GM12878 (cell line): ENCODE measurements around the gene PCP4L1. TPM values are rescaled to one million over a fixed set of nuclear protein-coding genes. Genes with fewer than 3 reads are reported as not detected.
A peak's percentile ranks its signal among the peaks of the same experiment; 100 is the strongest.

Experiments
- ATF7 ChIP-seq: fragments of 450-650 bp; IDR thresholded peaks from 2 replicates; pipeline ENCODE4 v1.6.1; 2016; ENCODE audit warnings: low read depth, mild to moderate bottlenecking
- BACH1 ChIP-seq: fragments of 450-650 bp; IDR thresholded peaks from 2 replicates; pipeline ENCODE4 v1.6.1; 2017; ENCODE audit warnings: mild to moderate bottlenecking, borderline replicate concordance
- BMI1 ChIP-seq: fragments of 450-650 bp; IDR thresholded peaks from 2 replicates; pipeline ENCODE4 v1.6.1; 2016; ENCODE audit warnings: mild to moderate bottlenecking, moderate library complexity, borderline replicate concordance
- CBX5 ChIP-seq: sonication (generic); IDR thresholded peaks from 2 replicates; pipeline ENCODE4 v1.6.1; 2016; ENCODE audit warnings: low read depth, moderate library complexity, mild to moderate bottlenecking, inconsistent platforms
- CREB1 ChIP-seq: IDR thresholded peaks from 2 replicates; pipeline ENCODE4 v1.6.1; 2012; ENCODE audit warnings: low read depth, mild to moderate bottlenecking, inconsistent platforms
- E2F8 ChIP-seq: fragments of 450-650 bp; IDR thresholded peaks from 2 replicates; pipeline ENCODE4 v1.6.1; 2018; ENCODE audit warnings: mild to moderate bottlenecking, low read depth, moderate library complexity; ENCODE audit not compliant: partially characterized antibody
- EP300 ChIP-seq, 2 experiments: fragments of 150-350 bp in 1 of 2; IDR thresholded peaks; 2 replicates each; pipeline ENCODE4 v1.6.1; 2011 to 2012; ENCODE audit warnings: low read depth in 2 of 2, low read length in 2 of 2, borderline replicate concordance in 1 of 2, improper control_type of control experiment in 1 of 2, inconsistent platforms in 1 of 2; ENCODE audit not compliant: control insufficient read depth in 1 of 2
- EZH2 ChIP-seq: IDR thresholded peaks from 2 replicates; pipeline ENCODE4 v1.6.1; 2012; ENCODE audit warnings: low read depth, mild to moderate bottlenecking, control low read depth, inconsistent platforms, low read length, borderline replicate concordance; ENCODE audit not compliant: control insufficient read depth
- FOS ChIP-seq: IDR thresholded peaks from 3 replicates; pipeline ENCODE4 v1.6.1; 2011; ENCODE audit warnings: borderline replicate concordance; ENCODE audit not compliant: insufficient read length; ENCODE audit errors: extremely low read depth
- HDGF ChIP-seq: fragments of 450-650 bp; IDR thresholded peaks from 2 replicates; pipeline ENCODE4 v1.6.1; 2016; ENCODE audit warnings: antibody characterized with exemption
- IKZF1 ChIP-seq: fragments of 450-650 bp; conservative IDR thresholded peaks from 2 replicates; pipeline ENCODE4 v1.6.1; 2017; ENCODE audit warnings: antibody characterized with exemption, mild to moderate bottlenecking
- JUND ChIP-seq: IDR thresholded peaks from 2 replicates; pipeline ENCODE4 v1.6.1; 2012; ENCODE audit warnings: low read depth, mild to moderate bottlenecking, low read length, improper control_type of control experiment, moderate library complexity
- NFIC ChIP-seq: IDR thresholded peaks from 2 replicates; pipeline ENCODE4 v1.6.1; 2012; ENCODE audit warnings: low read depth, mild to moderate bottlenecking, inconsistent platforms, low read length, moderate library complexity
- SIX5 ChIP-seq: IDR thresholded peaks from 2 replicates; pipeline ENCODE4 v1.6.1; 2011; ENCODE audit warnings: mild to moderate bottlenecking, low read depth, low read length, moderate library complexity; ENCODE audit not compliant: severe bottlenecking
- SKIL ChIP-seq: fragments of 450-650 bp; IDR thresholded peaks from 2 replicates; pipeline ENCODE4 v1.6.1; 2017; ENCODE audit warnings: mild to moderate bottlenecking, low read depth, inconsistent platforms; ENCODE audit not compliant: poor library complexity, severe bottlenecking
- SMAD5 ChIP-seq: IDR thresholded peaks from 2 replicates; pipeline ENCODE4 v1.6.1; 2016; ENCODE audit warnings: antibody characterized with exemption, low read depth
- YY1 ChIP-seq: IDR thresholded peaks from 2 replicates; pipeline ENCODE4 v1.6.1; 2011; ENCODE audit warnings: low read depth, mild to moderate bottlenecking, low read length
- ZBTB33 ChIP-seq: fragments of 450-650 bp; IDR thresholded peaks from 2 replicates; pipeline ENCODE4 v1.6.1; 2017; ENCODE audit warnings: mild to moderate bottlenecking
- ZBTB4 ChIP-seq: fragments of 450-650 bp; formaldehyde crosslinking; IDR thresholded peaks from 2 replicates; pipeline ENCODE4 v1.4.0; 2022; ENCODE audit warnings: mild to moderate bottlenecking, moderate library complexity
- polyA plus RNA-seq, 11 experiments: library from polyadenylated mRNA; depleted of rRNA in 4 of 11; unstranded in 6 of 11; stranded (reverse) in 5 of 11; fragments of >200 nt; fragmentation: Nextera tagmentation in 4 of 11; fragmentation: Illumina TruSeq in 1 of 11; extraction: Ambion mirVana in 4 of 11; extraction: Trizol in 1 of 11; gene quantifications; 1 replicate in 1 of 11; 2 replicates in 10 of 11; pipeline versions ENCODE4 v1.2.1 to v1.2.3, GENCODE V29; 2011 to 2016; ENCODE audit warnings: inconsistent platforms in 2 of 11, missing spikeins in 2 of 11, low read depth in 1 of 11
- total RNA-seq, 4 experiments: library from RNA; depleted of rRNA in 3 of 4; stranded (reverse); fragments of >200 nt in 3 of 4; fragmentation: Illumina TruSeq in 1 of 4; extraction: Trizol in 1 of 4; gene quantifications; 2 replicates each; pipeline versions ENCODE4 v1.2.1 to v1.2.3, GENCODE V29; 2013 to 2021

PCP4L1 gene
- total and polyA plus RNA-seq, 10 of the 15 experiments (the other 5 are each of a cell fraction or from before 2014, with no cell fraction given): 1.0 to 5.2 (median 2.8) TPM

GRCh38 chr1:161216945-161217712 lies 41.4 kb upstream of the PCP4L1 start (continued):
- TF ChIP-seq ZBTB33: no peak
- no peak for TF ChIP-seq ZBTB4 (CRISPR knock-in tag)
- TF ChIP-seq EZH2: no peak
- TF ChIP-seq NFIC: peak; percentile 59; the same call in 1 of the 2 replicates
- peak; percentile 11 to 73; a peak in 1 of 4 replicates for TF ChIP-seq EP300 (IDR thresholded peaks at IDR 0.05; ENCODE audit: borderline replicate concordance in 1 of 2, control insufficient read depth in 1 of 2, low read depth in 2 of 2, low read length in 2 of 2)
- TF ChIP-seq SIX5: no peak
- no peak for TF ChIP-seq CBX5
- no peak for TF ChIP-seq FOS
- TF ChIP-seq CREB1: no peak
- TF ChIP-seq E2F8: no peak
- TF ChIP-seq BACH1: no peak
- no peak for TF ChIP-seq JUND
- peak; percentile 60 for TF ChIP-seq SKIL
- TF ChIP-seq BMI1: no peak
- no peak for TF ChIP-seq SMAD5
- TF ChIP-seq YY1: no peak
- no peak for TF ChIP-seq HDGF
- peak; percentile 65 for TF ChIP-seq ATF7
- peak; percentile 73 for TF ChIP-seq IKZF1
